OCI-LY1 (cell line): Measurements from ENCODE around the gene CARNS1.

Experiments used
- CTCF ChIP-seq: fragments of 200-600 bp; sonication (generic), shearing (Covaris generic); IDR thresholded peaks from 2 replicates; pipeline ENCODE4 v1.5.1; 2017; ENCODE audit warnings: mild to moderate bottlenecking, antibody characterized with exemption, low read length, moderate library complexity, mixed read lengths
- EZH2 ChIP-seq: fragments of 200-600 bp; sonication (generic), shearing (Covaris generic); IDR thresholded peaks from 2 replicates; pipeline ENCODE4 v1.8.0; 2017; ENCODE audit warnings: borderline replicate concordance, mixed run types, mild to moderate bottlenecking, antibody characterized with exemption, low read length, moderate library complexity, mixed read lengths

GRCh38 chr11:67406969-67407687 is 8.3 kb upstream of the CARNS1 start:
- TF ChIP-seq CTCF (no peak; the same call in 1 of the 2 replicates), EZH2 (no peak)
